Suprapubic skin (tissue), 4 donors: Measurements from ENCODE around the gene NKAIN4. TPM values are rescaled to one million over a fixed set of nuclear protein-coding genes. Genes with fewer than 3 reads are reported as not detected.

Source experiments
- DNase-seq, 2 donors: peaks; one replicate each; pipeline ENCODE4 v3.0.0-alpha.2; 2019; ENCODE audit warnings: low spot score in 2 of 2
- H3K27ac ChIP-seq: fragments of 200-600 bp; sonication (generic); one replicate; pipeline ENCODE4 v1.5.1; 2019
- H3K27me3 ChIP-seq: fragments of 200-600 bp; sonication (generic); one replicate; pipeline ENCODE4 v1.5.1; 2019
- H3K36me3 ChIP-seq: fragments of 200-600 bp; sonication (generic); one replicate; pipeline ENCODE4 v1.5.1; 2019
- H3K4me1 ChIP-seq: fragments of 200-600 bp; sonication (generic); one replicate; pipeline ENCODE4 v1.5.1; 2019
- H3K4me3 ChIP-seq: fragments of 200-600 bp; sonication (generic); one replicate; pipeline ENCODE4 v1.5.1; 2019; ENCODE audit warnings: mild to moderate bottlenecking
- H3K9me3 ChIP-seq: fragments of 200-600 bp; sonication (generic); one replicate; pipeline ENCODE4 v1.5.1; 2019
- CTCF ChIP-seq, 2 donors: fragments of 200-600 bp in 1 of 2; fragments of 450-650 bp in 1 of 2; sonication (generic) in 1 of 2; IDR thresholded peaks; one replicate each; pipeline ENCODE4 v1.5.1; 2016 to 2019; ENCODE audit warnings: antibody characterized with exemption in 2 of 2, mild to moderate bottlenecking in 1 of 2, moderate library complexity in 1 of 2
- EP300 ChIP-seq: sonication (generic); formaldehyde crosslinking; IDR thresholded peaks from one replicate; pipeline ENCODE4 v1.6.1; 2017; ENCODE audit warnings: antibody characterized with exemption
- POLR2A ChIP-seq, 2 donors: fragments of 450-650 bp; IDR thresholded peaks; one replicate each; pipeline ENCODE4 v1.6.1; 2017; ENCODE audit warnings: antibody characterized with exemption in 2 of 2, mild to moderate bottlenecking in 2 of 2, moderate library complexity in 2 of 2
- POLR2AphosphoS5 ChIP-seq, 3 donors: sonication (generic); formaldehyde crosslinking; IDR thresholded peaks; one replicate each; pipeline ENCODE4 v1.6.1; 2017; ENCODE audit warnings: antibody characterized with exemption in 3 of 3
- WGBS: methylation state at CpG from one replicate; pipeline ENCODE4 v1.1.5; 2018; 5-methylcytosine and 5-hydroxymethylcytosine counted together
- total RNA-seq, 4 donors: library from RNA; depleted of rRNA; stranded (reverse); fragments of >200 nt; gene quantifications; one replicate each; pipeline ENCODE4 v1.1.0, GENCODE V29; 2016

NKAIN4 gene
- total RNA-seq, 4 donors from 2014 or later = 0.42 TPM; not detected in 3

GRCh38 chr20:63246490-63247288 lies 7.6 kb downstream of the NKAIN4 start:
- Histone ChIP-seq H3K27ac (no peak overlapping the region), H3K4me1 (no peaks in the 10 kb centered on the region), H3K36me3 (no peaks in the 10 kb centered on the region), H3K27me3 (peaks cover 60% of the 10 kb centered on the region), H3K9me3 (no peaks in the 10 kb centered on the region), H3K4me3 (no peak overlapping the region)
- TF ChIP-seq CTCF (IDR thresholded peaks at IDR 0.05) (no peak), POLR2AphosphoS5 (IDR thresholded peaks at IDR 0.05) (no peak), POLR2A (IDR thresholded peaks at IDR 0.05) (no peak), EP300 (no peak)
- no peak for DNase-seq
- WGBS = 88% methylated on average over 13 of the region's 50 CpGs

- Histone ChIP-seq H3K4me1 (no peaks in the 10 kb centered on the region), H3K9me3 (no peaks in the 10 kb centered on the region), H3K36me3 (no peaks in the 10 kb centered on the region), H3K27me3 (peaks cover 44% of the 10 kb centered on the region), H3K4me3 (no peak overlapping the region), H3K27ac (no peak overlapping the region)
- no peak for TF ChIP-seq CTCF (IDR thresholded peaks at IDR 0.05)
- DNase-seq = no peak
- WGBS = 83% methylated on average over 8 of the region's 10 CpGs
Measured at GRCh38 chr20:63244468-63244867, 9.8 kb downstream of the NKAIN4 start.

GRCh38 chr20:63243604-63244247 lies 10.5 kb downstream of the NKAIN4 start:
- Histone ChIP-seq H3K27ac (no peak overlapping the region), H3K4me1 (peaks cover 2% of the 10 kb centered on the region), H3K9me3 (no peaks in the 10 kb centered on the region), H3K4me3 (no peak overlapping the region), H3K27me3 (peaks cover 37% of the 10 kb centered on the region), H3K36me3 (no peaks in the 10 kb centered on the region)
- no peak for DNase-seq
- TF ChIP-seq POLR2AphosphoS5 (IDR thresholded peaks at IDR 0.05) = no peak
- no peak for TF ChIP-seq POLR2A (IDR thresholded peaks at IDR 0.05)
- TF ChIP-seq EP300 = no peak
- no peak for TF ChIP-seq CTCF (IDR thresholded peaks at IDR 0.05)
- 90% methylated on average over 11 of the region's 25 CpGs for WGBS

- Histone ChIP-seq H3K4me3 (no peak overlapping the region), H3K9me3 (no peaks in the 10 kb centered on the region), H3K36me3 (no peaks in the 10 kb centered on the region), H3K27ac (no peak overlapping the region), H3K27me3 (peaks cover 27% of the 10 kb centered on the region), H3K4me1 (peaks cover 10% of the 10 kb centered on the region)
- WGBS = 92% methylated on average over 17 of the region's 21 CpGs
- DNase-seq = no peak
- no peak for TF ChIP-seq EP300
- no peak for TF ChIP-seq POLR2A (IDR thresholded peaks at IDR 0.05)
- TF ChIP-seq POLR2AphosphoS5 (IDR thresholded peaks at IDR 0.05) = no peak
- TF ChIP-seq CTCF (IDR thresholded peaks at IDR 0.05) = no peak
Measured at GRCh38 chr20:63242736-63243135, 11.5 kb downstream of the NKAIN4 start.

GRCh38 chr20:63241272-63241671 lies 13.0 kb downstream of the NKAIN4 start:
- Histone ChIP-seq H3K27me3 (peaks cover 14% of the 10 kb centered on the region), H3K4me1 (peaks cover 10% of the 10 kb centered on the region), H3K4me3 (no peak overlapping the region), H3K27ac (no peak overlapping the region), H3K9me3 (no peaks in the 10 kb centered on the region), H3K36me3 (no peaks in the 10 kb centered on the region)
- DNase-seq = no peak
- TF ChIP-seq EP300 = no peak
- no peak for TF ChIP-seq POLR2AphosphoS5 (IDR thresholded peaks at IDR 0.05)
- no peak for TF ChIP-seq CTCF (IDR thresholded peaks at IDR 0.05)
- TF ChIP-seq POLR2A (IDR thresholded peaks at IDR 0.05) = no peak
- 38% methylated on average over 9 of the region's 11 CpGs for WGBS
